Measurements from ENCODE around the gene SLC10A3.
A peak's percentile ranks its signal among the peaks of the same experiment; 100 is the strongest.

SLC10A3 gene

GRCh38 chrX:154463611-154464220 lies 26.7 kb downstream of the SLC10A3 start:
- DNase-seq: no peak

- DNase-seq: no peak
Measured at GRCh38 chrX:154462396-154462795, 28.0 kb downstream of the SLC10A3 start.

- DNase-seq: no peak
Measured at GRCh38 chrX:154460326-154460725, 30.1 kb downstream of the SLC10A3 start.

- DNase-seq: no peak
Measured at GRCh38 chrX:154459832-154460231, 30.6 kb downstream of the SLC10A3 start.

GRCh38 chrX:154458954-154459778 lies 31.3 kb downstream of the SLC10A3 start:
- peak in 1 of 6 experiments; percentile 19 for DNase-seq

GRCh38 chrX:154458116-154458953 lies 32.1 kb downstream of the SLC10A3 start, which contains the start of gene PLXNA3:
TSS of gene PLXNA3 (plus strand) at chrX:154458281. CDS start at chrX:154460184, 1,903 bp downstream.
- DNase-seq: peak; percentile 36 to 70 (median 59)

- DNase-seq: peak in 5 of 6 experiments; percentile 36 to 70 (median 51)
Measured at GRCh38 chrX:154457491-154458115, 32.8 kb downstream of the SLC10A3 start.

GRCh38 chrX:154452823-154453222 lies 37.6 kb downstream of the SLC10A3 start:
- no peak for DNase-seq

GRCh38 chrX:154450312-154450711 lies 40.1 kb downstream of the SLC10A3 start:
- no peak for DNase-seq

GRCh38 chrX:154449618-154450017 lies 40.8 kb downstream of the SLC10A3 start:
- DNase-seq: no peak

GRCh38 chrX:154448484-154448883 lies 41.9 kb downstream of the SLC10A3 start:
- DNase-seq: no peak

GRCh38 chrX:154446430-154446829 lies 44.0 kb downstream of the SLC10A3 start:
- DNase-seq: no peak

- no peak for DNase-seq
Measured at GRCh38 chrX:154445776-154446175, 44.7 kb downstream of the SLC10A3 start.

- no peak for DNase-seq
Measured at GRCh38 chrX:154444755-154445246, 45.6 kb downstream of the SLC10A3 start.

GRCh38 chrX:154443992-154444754 lies 46.3 kb downstream of the SLC10A3 start, which contains the start of gene FAM50A:
TSS of gene FAM50A (plus strand) at chrX:154444141. CDS start at chrX:154444236, 95 bp downstream.
- peak; percentile 24 to 65 (median 46) for DNase-seq

GRCh38 chrX:154443479-154443910 lies 46.9 kb downstream of the SLC10A3 start:
- DNase-seq: no peak

GRCh38 chrX:154441984-154442707 lies 48.3 kb downstream of the SLC10A3 start:
- no peak for DNase-seq

GRCh38 chrX:154441564-154441963 lies 48.9 kb downstream of the SLC10A3 start:
- DNase-seq: no peak

- DNase-seq: no peak
Measured at GRCh38 chrX:154440623-154441357, 49.6 kb downstream of the SLC10A3 start.

GRCh38 chrX:154439841-154440240 lies 50.6 kb downstream of the SLC10A3 start:
- DNase-seq: no peak
